ENCODE measurements around the gene SERPINB11.
A peak's percentile ranks its signal among the peaks of the same experiment; 100 is the strongest.
"Not testable (repeated sequence)": the region's sequence is repeated elsewhere in the genome, so short reads cannot be mapped to it uniquely, and the experiment has no call there.

Gene SERPINB11

GRCh38 chr18:63731215-63731614, 28.5 kb downstream of the SERPINB11 start:
- no peak for DNase-seq

- DNase-seq: no peak
These were observed 34.1 kb downstream of the SERPINB11 start for GRCh38 chr18:63736876-63737275.

- peak in 1 of 3 experiments; percentile 64 for DNase-seq
These were observed 39.0 kb downstream of the SERPINB11 start for GRCh38 chr18:63741769-63742168.

- DNase-seq: no peak
These were observed 44.2 kb downstream of the SERPINB11 start for GRCh38 chr18:63747006-63747405.

GRCh38 chr18:63749489-63749888, 46.7 kb downstream of the SERPINB11 start:
- DNase-seq: no peak

- no peak for DNase-seq
These were observed 49.9 kb downstream of the SERPINB11 start for GRCh38 chr18:63752636-63753035.

GRCh38 chr18:63753676-63754075, 50.9 kb downstream of the SERPINB11 start:
- no peak for DNase-seq

GRCh38 chr18:63757541-63757940, 54.8 kb downstream of the SERPINB11 start:
- no peak for DNase-seq

GRCh38 chr18:63758615-63759240, 56.0 kb downstream of the SERPINB11 start:
- peak in 2 of 3 experiments; percentile 5 to 57 for DNase-seq

- not testable (repeated sequence) for DNase-seq
These were observed 57.0 kb downstream of the SERPINB11 start for GRCh38 chr18:63759786-63760185.

GRCh38 chr18:63762518-63762917, 59.8 kb downstream of the SERPINB11 start:
- no peak for DNase-seq

GRCh38 chr18:63763831-63764600, 61.3 kb downstream of the SERPINB11 start:
- no peak for DNase-seq

GRCh38 chr18:63765837-63766236, 63.1 kb downstream of the SERPINB11 start:
- DNase-seq: no peak
